GM19468 (cell line): ENCODE measurements around the gene NTHL1.

ENCODE experiments used
- ATAC-seq: cut with Tn5 transposase; IDR thresholded peaks from one replicate; pipeline ENCODE4 v1.9.1; 2021; ENCODE audit warnings: mild to moderate bottlenecking, moderate library complexity, moderate number of reproducible peaks; ENCODE audit not compliant: unreplicated experiment; ENCODE audit errors: extremely low read depth

NTHL1 gene

DNA sequence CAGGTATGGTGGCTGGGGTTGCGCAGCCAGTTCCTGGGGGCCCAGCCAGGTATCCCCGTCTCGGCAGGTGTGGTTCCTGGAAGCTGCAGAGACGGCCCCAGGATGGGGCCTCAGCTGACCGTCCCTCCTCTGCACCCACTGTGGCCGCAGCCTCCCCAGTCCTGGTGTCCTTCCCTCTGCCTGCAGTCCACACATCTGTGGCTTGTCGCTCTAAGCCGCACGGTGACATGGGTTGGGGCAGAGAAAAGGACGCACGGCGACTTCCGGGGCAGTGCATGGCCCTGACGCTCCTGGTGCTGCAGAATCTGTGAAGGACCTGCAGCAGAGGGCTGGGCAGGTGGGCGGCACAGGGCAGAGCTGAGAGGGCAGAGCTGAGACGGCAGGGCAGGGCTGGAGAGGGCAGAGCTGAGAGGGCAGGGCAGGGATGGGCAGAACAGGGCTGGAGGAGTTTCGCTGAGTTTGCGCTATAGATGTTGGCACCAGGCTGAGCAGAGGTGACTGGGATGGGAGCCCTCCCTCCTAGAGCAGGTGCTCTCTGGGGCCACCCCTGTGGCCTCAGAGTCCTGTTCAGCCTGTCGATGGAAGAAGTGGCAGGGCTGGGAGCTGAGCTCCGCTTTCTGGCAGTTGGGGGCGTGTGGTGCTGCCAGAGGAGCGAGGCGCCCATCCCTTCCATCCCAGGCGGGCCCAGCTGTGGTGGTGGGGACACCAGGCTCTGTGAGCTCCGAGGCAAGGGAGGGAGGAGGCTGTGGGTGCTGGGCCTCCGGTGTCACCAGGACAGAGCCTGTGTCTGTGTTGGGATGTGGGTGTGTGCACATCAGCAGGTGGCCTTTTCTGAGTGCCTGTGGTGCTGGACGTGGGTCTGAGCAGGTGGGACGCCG lies 23.2 kb upstream of the NTHL1 start:
- ATAC-seq, result no peak

DNA sequence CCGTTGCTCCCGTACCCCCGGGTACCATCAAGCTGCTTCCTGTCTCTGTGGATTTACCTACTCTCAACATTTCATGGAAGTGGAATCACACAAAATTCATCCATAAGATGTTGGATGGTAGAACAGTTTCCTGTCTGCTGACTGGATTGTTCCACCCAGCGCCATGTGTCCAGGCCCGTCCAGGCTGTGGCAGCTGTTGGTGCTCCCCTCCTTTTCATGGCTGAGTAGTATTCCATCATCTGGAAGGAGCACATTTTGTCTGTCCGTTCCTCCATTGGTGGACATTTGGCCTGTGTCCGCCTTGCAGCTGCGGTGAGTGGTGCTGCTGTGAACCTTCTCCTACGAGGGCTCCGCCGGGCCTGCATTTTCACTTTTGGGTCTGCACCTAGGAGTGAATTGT lies 18.5 kb upstream of the NTHL1 start:
- no peak for ATAC-seq

DNA sequence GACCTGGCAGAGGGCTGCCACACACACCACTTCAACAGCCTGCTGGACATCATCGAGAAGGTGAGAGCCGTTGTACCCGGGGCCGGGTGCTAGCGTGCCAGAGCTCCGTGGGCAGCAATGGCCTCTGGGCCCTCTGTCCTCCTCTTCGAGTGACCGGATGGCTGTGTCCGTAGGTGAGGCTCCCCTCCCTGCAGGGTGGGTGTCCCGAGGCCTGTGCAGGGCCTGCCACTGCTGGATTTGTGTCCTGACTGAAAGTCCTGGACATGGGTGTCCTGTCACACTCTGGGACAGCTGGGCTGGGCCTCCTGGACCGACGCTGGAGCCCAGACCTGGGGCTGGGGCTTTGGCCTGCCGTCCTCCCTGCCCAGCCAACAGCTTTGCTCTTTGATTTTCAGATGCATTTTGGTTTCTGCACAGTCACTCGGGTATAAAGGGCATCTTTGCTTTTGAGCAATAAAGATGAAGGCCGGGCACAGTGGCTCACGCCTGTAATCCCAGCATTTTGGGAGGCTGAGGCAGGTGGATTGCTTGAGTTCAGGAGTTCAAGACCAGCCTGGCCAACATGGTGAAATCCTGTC lies 16.8 kb upstream of the NTHL1 start:
- no peak for ATAC-seq

DNA sequence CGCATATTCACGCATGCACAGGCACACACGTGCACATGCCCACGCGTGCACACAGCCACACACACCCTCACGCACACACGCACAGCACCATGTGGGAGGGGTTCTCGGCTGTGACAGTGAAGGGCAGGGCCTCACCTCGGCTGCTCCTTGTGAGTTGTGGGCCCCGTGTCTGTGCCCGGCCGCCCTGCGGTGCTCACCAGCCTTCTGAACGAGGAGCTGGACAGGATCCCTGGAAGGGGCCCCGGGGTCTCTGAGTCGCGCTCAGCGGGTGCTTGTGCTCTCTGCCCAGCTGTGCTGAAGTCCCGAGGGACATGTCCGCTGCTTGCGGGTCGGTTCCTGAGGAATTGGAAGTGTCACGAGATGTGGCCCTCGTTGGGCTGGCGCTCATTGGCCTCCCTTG lies 16.2 kb upstream of the NTHL1 start:
- no peak for ATAC-seq

DNA sequence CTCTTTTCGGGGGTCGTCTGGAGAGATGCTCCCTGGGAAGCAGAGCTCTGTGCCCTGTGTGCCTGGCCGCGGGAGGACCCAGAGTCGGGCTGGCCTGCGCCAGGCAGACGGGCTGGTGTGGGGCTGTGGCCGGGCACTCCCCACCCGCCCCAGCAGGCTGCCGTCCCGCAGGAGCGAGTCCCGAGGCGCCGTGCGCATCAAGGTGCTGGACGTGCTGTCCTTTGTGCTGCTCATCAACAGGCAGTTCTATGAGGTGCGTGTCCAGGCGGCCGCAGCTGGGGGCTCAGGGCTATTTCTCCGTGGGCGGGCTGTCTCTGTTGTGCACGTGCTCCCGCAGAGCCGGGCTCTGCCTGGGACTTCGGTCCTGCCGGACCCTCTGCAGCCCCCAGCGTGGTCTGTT lies 15.2 kb upstream of the NTHL1 start:
- no peak for ATAC-seq

DNA sequence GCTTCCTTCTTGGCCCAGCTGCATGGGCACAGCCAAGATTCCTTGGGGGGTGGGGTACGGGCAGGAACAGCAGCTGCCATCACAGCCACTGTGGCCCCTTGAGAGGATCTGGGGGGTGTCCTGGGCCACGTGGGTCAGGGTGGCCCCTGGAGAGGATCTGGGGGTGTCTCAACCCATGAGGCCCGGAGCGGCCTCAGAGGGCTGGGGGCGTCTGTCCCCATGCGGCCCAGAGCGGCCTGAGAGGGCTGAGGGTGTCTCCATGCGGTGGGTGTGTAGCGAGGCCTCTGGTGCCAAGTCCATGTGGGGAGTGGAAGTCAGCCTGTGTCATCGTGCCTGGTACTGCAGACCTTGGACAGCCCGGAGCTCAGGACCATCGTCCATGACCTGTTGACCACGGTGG lies 13.9 kb upstream of the NTHL1 start:
- ATAC-seq, result no peak

DNA sequence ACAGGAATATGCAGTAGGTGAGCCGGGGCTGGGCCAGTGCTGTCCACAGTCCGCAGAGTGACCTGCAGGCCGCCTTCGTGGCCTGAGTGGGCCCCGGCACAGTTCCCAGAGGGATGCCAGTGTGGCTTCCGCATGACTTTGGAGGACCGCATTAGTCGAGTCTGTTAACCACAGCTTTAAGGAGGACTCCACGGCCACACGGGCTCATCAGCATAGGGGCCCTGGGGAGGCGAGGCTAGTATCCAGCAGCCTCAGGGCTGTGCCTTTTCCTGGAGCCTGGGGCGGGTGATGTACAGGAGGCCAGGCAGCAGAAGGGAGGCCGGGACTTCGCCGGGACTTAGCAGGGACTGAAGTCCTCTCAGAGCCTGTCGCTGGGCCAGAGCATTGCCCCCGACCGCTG lies 13.4 kb upstream of the NTHL1 start:
- ATAC-seq, result no peak

DNA sequence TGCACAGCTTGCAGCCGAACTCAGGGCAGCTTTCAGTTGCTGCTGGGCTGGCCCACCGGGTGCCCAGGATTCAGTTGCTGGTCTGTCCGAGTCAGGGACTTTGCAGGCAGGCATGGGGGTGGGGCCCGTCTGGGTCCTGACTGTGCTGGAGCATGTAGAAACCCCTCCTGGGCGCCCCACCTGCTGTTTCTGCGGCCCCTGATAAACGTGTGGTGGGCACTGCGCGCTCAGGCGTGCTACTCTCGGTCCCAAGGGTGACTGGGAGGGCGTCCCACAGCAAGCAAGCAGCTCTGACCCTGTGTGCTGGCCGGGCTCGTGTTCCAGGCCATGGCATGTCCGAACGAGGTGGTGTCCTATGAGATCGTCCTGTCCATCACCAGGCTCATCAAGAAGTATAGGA lies 12.7 kb upstream of the NTHL1 start:
- ATAC-seq, result no peak

DNA sequence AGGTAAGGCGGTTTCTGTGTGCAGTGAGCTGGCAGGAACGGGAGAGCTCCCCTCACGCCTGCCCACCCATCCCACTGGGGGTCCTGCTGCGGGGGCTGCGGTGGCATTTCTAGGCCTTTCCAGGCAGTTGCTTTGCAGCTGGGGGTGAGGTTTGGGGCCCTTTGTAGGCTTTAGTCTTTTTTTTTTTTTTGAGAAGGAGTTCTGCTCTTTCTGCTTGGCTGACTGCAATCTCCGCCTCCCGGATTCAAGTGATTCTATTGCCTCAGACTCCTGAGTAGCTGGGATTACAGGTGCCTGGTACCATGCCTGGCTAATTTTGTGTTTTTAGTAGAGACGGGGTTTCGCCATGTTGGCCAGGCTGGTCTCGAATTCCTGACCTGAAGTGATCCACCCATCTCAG lies 11.2 kb upstream of the NTHL1 start:
- no peak for ATAC-seq

DNA sequence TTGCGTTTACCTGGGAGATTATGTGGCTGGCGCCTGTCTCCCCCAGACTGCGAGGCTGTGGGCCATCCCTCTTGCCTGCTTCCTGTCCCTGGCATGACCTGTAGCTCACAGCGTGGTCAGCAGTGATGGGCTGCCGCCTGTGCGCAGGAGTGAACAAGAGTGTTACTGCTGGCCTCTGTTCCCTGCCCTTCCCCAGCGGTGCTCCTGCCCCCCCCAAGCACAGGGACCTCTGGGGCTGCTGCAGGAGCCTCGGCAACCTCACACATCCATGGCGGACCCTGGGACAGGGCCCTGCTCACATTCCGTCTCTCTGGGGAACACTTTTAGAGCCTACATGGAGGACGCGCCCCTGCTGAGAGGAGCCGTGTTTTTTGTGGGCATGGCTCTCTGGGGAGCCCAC lies 10.8 kb upstream of the NTHL1 start:
- ATAC-seq, result no peak

DNA sequence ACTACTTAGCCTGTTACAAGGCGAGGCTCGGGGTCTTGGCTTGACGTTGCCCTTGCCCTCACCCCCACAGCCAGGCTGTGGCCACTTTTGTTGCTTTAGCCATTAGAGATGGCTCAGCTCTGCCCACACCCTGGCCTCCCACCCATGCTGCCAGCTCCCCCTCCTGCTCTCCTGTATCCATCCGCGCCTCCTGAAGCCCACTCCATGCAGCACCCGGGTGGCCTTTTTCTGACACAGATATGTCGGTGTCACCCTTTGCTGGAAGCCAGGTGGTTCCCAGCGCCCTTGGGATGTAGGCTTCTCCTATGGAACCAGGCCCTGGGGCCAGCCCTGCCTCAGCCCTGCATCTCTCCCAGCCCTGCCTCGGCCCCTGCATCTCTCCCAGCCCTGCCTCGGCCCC lies 9.8 kb upstream of the NTHL1 start:
- no peak for ATAC-seq

DNA sequence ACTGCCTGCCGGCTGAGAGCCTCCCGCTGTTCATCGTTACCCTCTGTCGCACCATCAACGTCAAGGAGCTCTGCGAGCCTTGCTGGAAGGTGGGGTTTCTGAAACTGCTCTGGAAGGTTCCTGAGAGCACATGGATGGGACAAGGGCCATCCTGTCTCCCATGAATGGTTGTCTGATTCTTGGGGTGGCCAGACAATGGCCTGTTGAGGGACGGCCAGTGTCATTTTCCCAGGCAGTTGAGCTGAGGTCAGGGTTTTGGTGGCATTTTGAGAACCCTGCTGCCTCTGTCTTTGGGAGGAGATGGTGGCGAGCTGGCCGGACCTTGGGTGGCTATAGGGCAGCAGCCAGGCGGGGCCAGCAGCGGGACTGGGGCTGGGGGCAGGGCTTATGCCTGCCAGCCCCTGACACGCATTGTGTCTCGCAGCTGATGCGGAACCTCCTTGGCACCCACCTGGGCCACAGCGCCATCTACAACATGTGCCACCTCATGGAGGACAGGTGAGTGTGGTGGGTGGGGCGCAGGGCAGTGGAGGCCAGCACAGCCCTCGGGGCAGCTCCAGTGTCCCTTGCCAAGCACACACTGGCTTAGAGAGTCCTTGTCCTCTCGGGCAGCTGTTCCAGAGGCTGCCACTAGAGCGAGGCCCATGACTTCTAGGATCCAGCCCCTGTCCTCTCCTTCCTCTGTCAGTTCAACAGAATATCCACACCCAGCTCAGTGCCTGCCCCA lies 9.2 kb upstream of the NTHL1 start:
- no peak for ATAC-seq

DNA sequence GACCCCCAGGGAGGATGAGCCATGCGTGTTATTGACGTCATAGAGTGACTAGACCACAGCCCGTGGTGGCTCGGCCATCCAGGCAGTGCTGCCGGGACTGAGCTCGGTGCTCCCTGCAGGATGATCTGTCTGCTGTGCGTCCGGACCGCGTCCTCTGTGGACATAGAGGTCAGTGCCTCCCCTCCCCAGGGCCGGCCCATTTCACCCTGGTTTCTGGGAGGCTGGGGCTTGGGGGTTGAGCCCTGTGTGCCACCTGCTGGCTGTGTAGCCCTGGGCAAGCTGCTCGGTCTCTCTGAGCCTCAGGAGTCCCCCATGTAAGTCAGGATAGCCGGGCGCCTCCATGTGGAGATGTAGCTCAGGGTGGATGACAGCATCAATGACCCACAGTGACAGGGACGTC lies 8.4 kb upstream of the NTHL1 start:
- no peak for ATAC-seq

DNA sequence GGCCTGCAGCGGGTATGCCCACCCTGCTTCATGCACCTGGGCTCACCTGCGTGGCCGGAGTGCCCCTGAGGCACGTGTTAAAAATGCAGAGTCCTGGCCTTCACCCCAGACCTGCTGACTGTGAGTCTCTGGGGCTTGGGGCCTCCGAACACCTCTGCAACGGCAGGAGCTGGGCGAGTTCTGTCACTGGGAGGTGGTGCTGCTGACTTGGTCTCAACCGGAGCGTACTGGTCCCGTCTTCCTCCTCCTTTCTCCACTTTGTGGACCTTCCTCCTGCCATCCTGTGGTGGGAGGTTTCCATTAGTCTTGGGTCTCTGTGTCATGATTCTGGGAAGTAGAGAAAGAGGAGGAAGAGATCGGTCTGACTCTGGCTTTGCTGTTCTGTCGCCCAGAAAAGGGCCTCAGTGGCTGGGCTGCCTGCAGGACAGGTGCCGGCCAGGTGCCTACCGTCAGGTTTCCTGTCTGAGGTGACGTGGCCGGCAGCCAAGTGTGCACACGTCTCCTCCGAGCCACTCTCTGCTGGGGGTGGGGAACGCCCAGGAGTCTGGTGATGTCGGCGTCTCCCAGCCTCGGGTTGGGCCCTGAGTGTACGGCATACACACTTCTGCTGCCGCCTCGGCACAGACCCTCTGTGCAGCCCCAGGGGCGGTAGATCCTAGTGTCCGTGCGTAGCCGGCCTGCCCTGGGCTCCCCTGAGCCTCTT lies 7.1 kb upstream of the NTHL1 start:
- no peak for ATAC-seq

DNA sequence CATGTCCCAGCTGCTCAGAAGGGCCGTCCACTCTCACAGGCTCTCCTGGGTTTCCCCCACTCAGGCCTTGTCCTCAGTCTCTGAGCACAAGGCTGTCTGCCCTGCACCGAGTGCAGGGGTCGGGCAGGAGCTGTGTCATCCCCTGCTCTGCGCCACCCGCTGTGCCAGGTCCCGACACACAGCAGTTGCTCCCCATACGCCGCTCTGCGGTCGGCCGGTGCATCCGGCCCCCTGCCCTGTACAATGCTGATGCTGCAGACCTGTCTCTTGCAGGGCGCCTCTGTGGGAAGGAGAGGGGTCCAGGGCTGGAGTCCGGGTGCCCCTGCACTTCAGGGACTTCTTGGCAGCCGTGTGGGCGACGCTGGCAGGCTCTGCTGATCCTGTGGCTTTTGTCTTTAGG lies 6.3 kb upstream of the NTHL1 start:
- ATAC-seq, result no peak

DNA sequence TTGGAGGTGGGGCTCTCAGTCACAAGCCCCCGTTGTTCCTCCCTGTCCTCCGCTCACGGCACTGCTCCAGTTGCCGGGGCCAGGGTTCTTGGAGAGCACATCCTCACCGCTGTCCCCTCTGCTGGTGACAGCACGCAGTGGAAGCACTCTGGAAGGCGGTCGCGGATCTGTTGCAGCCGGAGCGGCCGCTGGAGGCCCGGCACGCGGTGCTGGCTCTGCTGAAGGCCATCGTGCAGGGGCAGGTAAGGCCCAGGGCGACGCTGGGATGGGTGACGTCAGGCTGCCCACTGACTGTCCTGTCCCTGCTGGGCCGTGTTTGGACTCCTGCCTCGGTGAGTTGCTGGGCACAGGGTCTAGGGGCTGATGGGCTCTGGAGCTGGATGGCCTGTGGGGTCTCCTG lies 5.6 kb upstream of the NTHL1 start:
- no peak for ATAC-seq

DNA sequence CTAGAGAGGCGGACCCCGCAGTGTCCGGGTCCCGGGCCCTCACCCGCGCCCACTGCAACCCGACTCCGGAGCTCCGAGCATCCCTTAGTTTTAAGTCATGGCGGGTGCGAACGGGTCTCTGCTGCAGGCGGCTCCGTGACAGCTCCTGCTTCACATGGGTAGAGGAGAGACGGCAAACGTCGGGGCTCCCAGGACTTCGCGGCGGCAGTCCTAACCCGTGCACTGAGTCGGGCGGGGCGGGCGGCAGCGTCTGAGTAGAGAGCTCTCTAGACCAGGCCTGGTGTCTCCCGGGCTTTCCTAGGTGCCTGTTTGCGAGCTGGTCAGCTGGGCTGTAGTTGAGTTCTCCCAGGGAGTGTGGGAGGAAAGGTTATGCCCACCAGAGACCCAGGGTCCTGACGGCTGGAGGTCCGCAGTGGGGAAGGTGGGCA lies 496 bp upstream of the NTHL1 start:
- ATAC-seq, result no peak

DNA sequence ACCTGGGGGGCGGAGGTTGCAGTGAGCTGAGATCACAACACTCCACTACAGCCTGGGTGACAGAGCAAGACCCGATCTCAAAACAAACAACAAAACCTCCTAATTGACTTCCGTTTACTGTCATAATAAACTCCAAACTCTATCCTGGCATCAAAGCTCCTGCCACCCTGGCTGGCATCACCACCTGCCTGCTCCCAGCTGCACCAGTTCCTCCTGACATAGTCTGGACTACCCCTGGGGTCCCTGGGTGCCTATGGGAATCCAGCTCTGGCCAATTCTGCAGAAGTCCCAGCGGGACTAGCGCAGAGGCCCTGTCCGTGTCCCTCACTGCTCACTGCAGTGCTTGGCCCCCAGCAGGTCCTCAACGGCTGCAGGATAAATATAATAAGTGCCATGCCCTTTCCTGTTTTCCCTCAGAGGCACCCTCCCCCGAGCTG lies 723 bp downstream of the NTHL1 start:
- no peak for ATAC-seq

DNA sequence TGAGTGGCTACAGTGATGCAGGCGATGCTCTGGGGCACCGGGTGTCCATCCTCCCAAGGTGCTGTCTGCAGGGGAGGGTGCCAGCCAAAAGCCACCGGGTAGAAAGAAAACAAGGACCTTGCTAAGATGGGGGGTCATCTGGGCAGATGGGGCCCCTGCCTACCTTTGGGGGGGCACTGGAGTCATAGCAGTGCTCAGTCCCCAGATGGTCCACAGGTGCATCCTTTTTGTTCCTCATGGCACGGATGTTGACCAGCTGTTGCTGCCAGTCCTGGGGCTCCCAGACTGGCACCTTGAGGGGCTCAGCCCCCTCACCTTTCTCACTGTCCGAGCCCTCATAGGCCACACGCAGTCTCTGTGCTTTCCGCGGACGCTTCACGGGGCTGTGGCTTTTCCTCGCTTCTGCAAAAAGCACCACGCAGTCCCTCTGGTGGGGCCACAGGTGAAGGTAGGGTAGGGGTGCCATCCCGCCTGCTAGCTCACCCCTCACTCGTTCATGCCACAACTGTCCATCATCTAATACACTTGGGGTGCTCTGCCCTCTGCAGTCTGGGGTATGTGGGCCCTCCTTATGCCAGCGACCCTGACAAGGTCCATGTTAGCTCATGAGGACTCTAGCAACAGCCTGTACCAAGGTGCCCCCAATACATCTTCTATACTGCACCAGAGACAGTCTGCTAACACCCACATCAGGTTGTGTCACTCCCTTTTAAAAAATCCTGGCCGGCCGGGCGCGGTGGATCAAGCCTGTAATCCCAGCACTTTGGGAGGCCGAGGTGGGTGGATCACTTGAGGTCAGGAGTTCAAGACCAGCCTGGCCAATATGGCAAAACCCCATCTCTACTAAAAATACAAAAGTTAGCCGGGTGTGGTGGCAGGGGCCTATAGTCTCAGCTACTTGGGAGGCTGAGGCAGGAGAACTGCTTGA lies 1.4 kb downstream of the NTHL1 start:
- ATAC-seq, result no peak

DNA sequence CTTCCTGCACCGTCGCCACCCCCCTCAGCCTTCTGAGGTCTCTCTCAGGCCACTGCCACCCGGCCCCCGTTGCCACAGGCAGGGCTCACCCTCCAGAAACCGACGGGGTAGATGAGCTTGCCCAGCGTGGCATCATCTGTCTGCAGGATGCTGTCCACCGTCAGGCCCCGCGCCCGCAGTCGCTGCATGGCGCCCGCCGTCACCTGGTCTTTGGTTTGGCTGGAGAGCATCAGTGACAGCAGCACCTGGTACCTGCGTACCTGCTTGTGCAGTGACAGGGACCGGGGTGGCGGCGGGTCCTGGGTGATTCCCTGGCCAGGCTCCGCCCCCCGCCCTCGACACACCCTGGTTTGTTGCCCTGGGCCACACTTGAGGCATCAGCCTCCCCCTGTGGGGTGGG lies 3.1 kb downstream of the NTHL1 start:
- no peak for ATAC-seq
